Calu3 (cell line): ENCODE data around the gene DYTN. TPM values are rescaled to one million over a fixed set of nuclear protein-coding genes. Genes with fewer than 3 reads are reported as not detected.

Experiments
- BruUV-seq: library from RNA; stranded (reverse); fragments of 400-500 nt; replicated peaks from 2 replicates; lab custom pipeline; 2021; lab: Mats Ljungman, UMichigan
- CTCF ChIA-PET: fragments of 300-600 bp; sonication (Branson Sonifier 250); formaldehyde crosslinking; loops from one replicate; lab custom pipeline; 2022; ENCODE audit warnings: antibody characterized with exemption; lab: Charles Lee
- DNase-seq: peaks from one replicate; pipeline ENCODE4 v3.0.0; 2022
- H3K27ac Mint-ChIP-seq: one replicate; pipeline ENCODE4 v1.8.0; 2022; ENCODE audit warnings: mixed read lengths; ENCODE audit not compliant: unreplicated experiment
- H3K27me3 Mint-ChIP-seq: one replicate; pipeline ENCODE4 v1.8.0; 2022; ENCODE audit warnings: mixed read lengths; ENCODE audit not compliant: unreplicated experiment
- H3K36me3 Mint-ChIP-seq: one replicate; pipeline ENCODE4 v1.8.0; 2022; ENCODE audit warnings: mild to moderate bottlenecking, moderate library complexity, mixed read lengths; ENCODE audit not compliant: insufficient read depth, unreplicated experiment
- H3K4me1 Mint-ChIP-seq: one replicate; pipeline ENCODE4 v1.8.0; 2022; ENCODE audit warnings: mild to moderate bottlenecking, low read depth, mixed read lengths; ENCODE audit not compliant: unreplicated experiment
- H3K4me3 Mint-ChIP-seq: one replicate; pipeline ENCODE4 v1.8.0; 2022; ENCODE audit warnings: mild to moderate bottlenecking, low read depth, moderate library complexity, mixed read lengths; ENCODE audit not compliant: unreplicated experiment
- H3K9me3 Mint-ChIP-seq: one replicate; pipeline ENCODE4 v1.8.0; 2022; ENCODE audit warnings: low read depth, mixed read lengths; ENCODE audit not compliant: unreplicated experiment
- intact Hi-C: fragments of 100-400 bp; cut with micrococcal nuclease; formaldehyde crosslinking; loops from one replicate; pipeline ENCODE4 v1.10.0; 2022; ENCODE audit not compliant: unreplicated experiment
- total RNA-seq: library from RNA; stranded (reverse); gene quantifications from 2 replicates; pipeline ENCODE4 v1.2.3, GENCODE V29; 2022
- TF ChIP-seq, protein P1 (sequence below): fragments of 200-600 bp; IDR thresholded peaks from one replicate; pipeline ENCODE4 v1.8.0; 2022; ENCODE audit warnings: antibody characterized with exemption; ENCODE audit not compliant: unreplicated experiment

Gene DYTN
- total RNA-seq, 1 experiment from 2014 or later: not detected

- no TSS peak for BruUV-seq
- TF ChIP-seq, protein P1, sequence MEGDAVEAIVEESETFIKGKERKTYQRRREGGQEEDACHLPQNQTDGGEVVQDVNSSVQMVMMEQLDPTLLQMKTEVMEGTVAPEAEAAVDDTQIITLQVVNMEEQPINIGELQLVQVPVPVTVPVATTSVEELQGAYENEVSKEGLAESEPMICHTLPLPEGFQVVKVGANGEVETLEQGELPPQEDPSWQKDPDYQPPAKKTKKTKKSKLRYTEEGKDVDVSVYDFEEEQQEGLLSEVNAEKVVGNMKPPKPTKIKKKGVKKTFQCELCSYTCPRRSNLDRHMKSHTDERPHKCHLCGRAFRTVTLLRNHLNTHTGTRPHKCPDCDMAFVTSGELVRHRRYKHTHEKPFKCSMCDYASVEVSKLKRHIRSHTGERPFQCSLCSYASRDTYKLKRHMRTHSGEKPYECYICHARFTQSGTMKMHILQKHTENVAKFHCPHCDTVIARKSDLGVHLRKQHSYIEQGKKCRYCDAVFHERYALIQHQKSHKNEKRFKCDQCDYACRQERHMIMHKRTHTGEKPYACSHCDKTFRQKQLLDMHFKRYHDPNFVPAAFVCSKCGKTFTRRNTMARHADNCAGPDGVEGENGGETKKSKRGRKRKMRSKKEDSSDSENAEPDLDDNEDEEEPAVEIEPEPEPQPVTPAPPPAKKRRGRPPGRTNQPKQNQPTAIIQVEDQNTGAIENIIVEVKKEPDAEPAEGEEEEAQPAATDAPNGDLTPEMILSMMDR: no peak
- Mint-ChIP-seq H3K36me3 (no peaks in the 10 kb centered on the region), H3K9me3 (no peaks in the 10 kb centered on the region), H3K27me3 (peaks cover 12% of the 10 kb centered on the region), H3K4me3 (no peak overlapping the region), H3K4me1 (no peaks in the 10 kb centered on the region), H3K27ac (no peak overlapping the region)
- CTCF ChIA-PET: no interaction called here
- no peak for DNase-seq
- intact Hi-C loops: no loop called here
These were observed 18.7 kb upstream of the DYTN start for GRCh38 chr2:206736935-206737334.

GRCh38 chr2:206733341-206733740 is 15.1 kb upstream of the DYTN start:
- H3K4me3 Mint-ChIP-seq: no peak overlapping the region

GRCh38 chr2:206728277-206729199 is 10.3 kb upstream of the DYTN start:
- no peaks in the 10 kb centered on the region for H3K36me3 Mint-ChIP-seq
- peaks cover 16% of the 10 kb centered on the region for H3K4me1 Mint-ChIP-seq
- CTCF ChIA-PET: interaction anchor here (0.6 to 2.2 kb wide), 3 partner anchors 10 to 825 kb away, joined by 3 to 5 read pairs (median 3); partner anchors contain the start of gene DYTN
- H3K4me3 Mint-ChIP-seq: no peak overlapping the region
- peak; percentile 3 for DNase-seq
- no peaks in the 10 kb centered on the region for H3K9me3 Mint-ChIP-seq
- TF ChIP-seq, protein P1: no peak
- H3K27ac Mint-ChIP-seq: no peak overlapping the region
- BruUV-seq: no TSS peak
- intact Hi-C loops: no loop called here
- H3K27me3 Mint-ChIP-seq: peaks cover 32% of the 10 kb centered on the region

More at GRCh38 chr2:206733341-206733740, 15.1 kb upstream of the DYTN start:
- Mint-ChIP-seq H3K9me3 (no peaks in the 10 kb centered on the region), H3K4me1 (peaks cover 10% of the 10 kb centered on the region), H3K27ac (no peak overlapping the region), H3K36me3 (no peaks in the 10 kb centered on the region), H3K27me3 (peaks cover 32% of the 10 kb centered on the region)
- no TSS peak for BruUV-seq
- CTCF ChIA-PET: no interaction called here
- no peak for DNase-seq
- TF ChIP-seq, protein P1: no peak
- intact Hi-C loops: no loop called here

DNA sequence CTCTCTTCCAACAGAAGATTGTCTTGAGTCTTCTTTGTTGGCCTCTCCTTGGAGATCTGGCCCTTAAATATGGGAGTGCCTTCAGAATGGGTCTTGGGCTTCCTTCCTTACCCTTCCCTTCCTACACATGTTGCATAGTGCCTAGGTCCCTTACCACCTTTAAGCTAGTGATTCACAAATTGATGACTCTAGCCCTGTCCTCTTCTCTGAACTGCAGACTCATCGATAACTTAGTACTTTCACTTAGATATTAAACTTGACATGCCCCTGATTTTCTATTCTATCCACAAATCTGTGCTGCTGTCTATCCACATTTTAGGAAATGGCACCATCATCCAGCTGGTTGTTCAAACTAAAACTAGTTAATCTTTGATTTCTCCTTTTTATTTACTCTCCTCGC is 9.1 kb upstream of the DYTN start:
- BruUV-seq: no TSS peak
- CTCF ChIA-PET: interaction anchor here (1.3 kb wide), 1 partner anchor 92 kb away, joined by 3 read pairs; no protein-coding TSS in a partner anchor
- peaks cover under 1% of the 10 kb centered on the region for H3K9me3 Mint-ChIP-seq
- H3K4me1 Mint-ChIP-seq: peaks cover 16% of the 10 kb centered on the region
- H3K36me3 Mint-ChIP-seq: no peaks in the 10 kb centered on the region
- TF ChIP-seq, protein P1: no peak
- DNase-seq: no peak
- H3K27me3 Mint-ChIP-seq: peaks cover 24% of the 10 kb centered on the region
- intact Hi-C loops: no loop called here
- H3K27ac Mint-ChIP-seq: no peak overlapping the region
- no peak overlapping the region for H3K4me3 Mint-ChIP-seq
